Gastroesophageal sphincter (tissue), 4 donors: ENCODE measurements around the gene TBC1D7. TPM values are rescaled to one million over a fixed set of nuclear protein-coding genes. Genes with fewer than 3 reads are reported as not detected.

Source experiments
- ATAC-seq: fragments of 150-250 bp; one replicate; pipeline ENCODE4 v1.9.1; 2016; ENCODE audit warnings: mild to moderate bottlenecking, moderate library complexity
- H3K27ac ChIP-seq, 4 donors: fragments of 200-600 bp; sonication (generic) in 3 of 4; 1 replicate in 3 of 4; 2 replicates in 1 of 4; pipeline ENCODE4 v1.5.1; 2016 to 2019
- H3K27me3 ChIP-seq: fragments of 200-600 bp; sonication (generic); one replicate; pipeline ENCODE4 v1.5.1; 2019
- H3K36me3 ChIP-seq, 2 donors: fragments of 200-600 bp; sonication (generic); one replicate each; pipeline ENCODE4 v1.5.1; 2019; ENCODE audit warnings: control low read depth in 1 of 2
- H3K4me1 ChIP-seq, 3 donors: fragments of 200-600 bp; sonication (generic); 1 replicate in 2 of 3; 2 replicates in 1 of 3; pipeline ENCODE4 v1.5.1; 2016 to 2019; ENCODE audit warnings: control low read depth in 2 of 3
- H3K4me3 ChIP-seq, 2 donors: fragments of 200-600 bp; sonication (generic); one replicate each; pipeline ENCODE4 v1.5.1; 2019; ENCODE audit warnings: mild to moderate bottlenecking in 1 of 2, moderate library complexity in 1 of 2
- H3K9me3 ChIP-seq, 3 donors: fragments of 200-600 bp; sonication (generic); one replicate each; pipeline ENCODE4 v1.5.1; 2017 to 2019; ENCODE audit warnings: control low read depth in 2 of 3
- CTCF ChIP-seq, 4 experiments: fragments of 200-600 bp in 2 of 4; fragments of 450-650 bp in 2 of 4; sonication (generic) in 1 of 4; IDR thresholded peaks; one replicate each; pipeline ENCODE4 v1.5.1; 2017 to 2019; ENCODE audit warnings: antibody characterized with exemption in 4 of 4, mild to moderate bottlenecking in 2 of 4, moderate library complexity in 2 of 4
- EP300 ChIP-seq: sonication (generic); formaldehyde crosslinking; IDR thresholded peaks from one replicate; pipeline ENCODE4 v1.6.1; 2017; ENCODE audit warnings: antibody characterized with exemption, mild to moderate bottlenecking
- POLR2A ChIP-seq, 2 donors: fragments of 450-650 bp; IDR thresholded peaks; one replicate each; pipeline ENCODE4 v1.6.1; 2017; ENCODE audit warnings: antibody characterized with exemption in 2 of 2, mild to moderate bottlenecking in 2 of 2, moderate library complexity in 1 of 2
- POLR2AphosphoS5 ChIP-seq: sonication (generic); formaldehyde crosslinking; IDR thresholded peaks from one replicate; pipeline ENCODE4 v1.6.1; 2017; ENCODE audit warnings: antibody characterized with exemption
- WGBS, 2 donors: methylation state at CpG; one replicate each; pipeline ENCODE4 v1.1.5; 2018; ENCODE audit warnings: low coverage in 1 of 2; 5-methylcytosine and 5-hydroxymethylcytosine counted together
- total RNA-seq, 4 donors: library from RNA; depleted of rRNA; stranded (reverse); fragments of >200 nt; gene quantifications; one replicate each; pipeline ENCODE4 v1.1.0, GENCODE V29; 2016

TBC1D7 gene
- total RNA-seq, 4 donors from 2014 or later, result 5.1 to 14.5 (median 7.3) TPM

GRCh38 chr6:13373488-13373886, 45.1 kb upstream of the TBC1D7 start:
- ATAC-seq, result no peak

DNA sequence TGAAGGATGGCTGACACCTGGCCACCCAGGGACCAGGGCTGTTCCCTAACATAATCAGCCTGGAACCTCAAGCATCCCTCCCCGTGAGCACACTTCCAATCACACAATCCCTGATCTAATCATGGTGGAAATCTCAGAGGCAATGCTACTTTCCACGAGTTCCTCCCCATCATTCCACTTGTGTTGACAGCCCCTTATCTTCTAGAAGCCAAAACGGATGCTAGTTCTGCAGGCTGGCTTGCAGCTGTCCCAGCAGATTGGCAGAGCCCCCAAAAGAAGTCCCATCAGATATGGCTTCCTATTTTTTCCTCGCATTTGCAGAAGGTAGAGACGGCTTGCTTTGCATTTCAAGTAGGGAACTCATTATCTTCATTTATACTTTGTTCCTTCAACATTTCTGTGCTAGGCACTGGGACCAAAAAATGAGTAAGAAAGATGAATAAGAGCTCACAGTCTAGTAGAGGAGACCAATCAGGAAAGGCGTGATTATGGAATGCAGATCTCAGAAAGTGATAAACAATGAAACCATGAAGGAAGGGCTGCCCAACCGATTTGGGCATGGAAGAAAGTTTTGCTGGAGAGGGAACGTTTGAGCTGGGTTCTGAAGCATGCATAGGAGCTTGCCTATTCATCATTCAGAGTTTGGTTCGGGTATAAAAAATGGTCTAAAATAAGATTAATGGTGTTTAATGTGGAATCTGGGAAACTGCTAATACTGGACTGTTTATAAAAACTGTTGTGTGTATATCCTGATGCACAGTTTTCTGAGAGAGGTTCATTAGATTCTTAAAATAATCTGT, 44.6 kb upstream of the TBC1D7 start:
- H3K27me3 ChIP-seq, result no peaks in the 10 kb centered on the region
- no peak overlapping the region for H3K27ac ChIP-seq
- TF ChIP-seq EP300 (no peak), POLR2AphosphoS5 (no peak), POLR2A (IDR thresholded peaks at IDR 0.05) (no peak), CTCF (IDR thresholded peaks at IDR 0.05) (no peak)
- ATAC-seq, result no peak
- H3K4me1 ChIP-seq, result peaks cover 0 to 9% (median 0%) of the 10 kb centered on the region in 3 donors
- H3K4me3 ChIP-seq, result no peak overlapping the region
- H3K36me3 ChIP-seq, result no peaks in the 10 kb centered on the region
- WGBS, 2 donors, result 69 to 79% methylated on average over 5 to 8 of the region's 9 CpGs
- no peaks in the 10 kb centered on the region for H3K9me3 ChIP-seq

More at GRCh38 chr6:13373488-13373886, 45.1 kb upstream of the TBC1D7 start:
- no peaks in the 10 kb centered on the region for H3K9me3 ChIP-seq
- no peaks in the 10 kb centered on the region for H3K36me3 ChIP-seq
- peaks cover 0 to 3% (median 0%) of the 10 kb centered on the region in 3 donors for H3K4me1 ChIP-seq
- no peaks in the 10 kb centered on the region for H3K27me3 ChIP-seq
- no peak overlapping the region for H3K4me3 ChIP-seq
- TF ChIP-seq EP300 (no peak), POLR2A (IDR thresholded peaks at IDR 0.05) (no peak), POLR2AphosphoS5 (no peak), CTCF (IDR thresholded peaks at IDR 0.05) (no peak)
- 33 to 44% methylated on average over 1 of the region's 1 CpG for WGBS, 2 donors
- no peak overlapping the region for H3K27ac ChIP-seq

DNA sequence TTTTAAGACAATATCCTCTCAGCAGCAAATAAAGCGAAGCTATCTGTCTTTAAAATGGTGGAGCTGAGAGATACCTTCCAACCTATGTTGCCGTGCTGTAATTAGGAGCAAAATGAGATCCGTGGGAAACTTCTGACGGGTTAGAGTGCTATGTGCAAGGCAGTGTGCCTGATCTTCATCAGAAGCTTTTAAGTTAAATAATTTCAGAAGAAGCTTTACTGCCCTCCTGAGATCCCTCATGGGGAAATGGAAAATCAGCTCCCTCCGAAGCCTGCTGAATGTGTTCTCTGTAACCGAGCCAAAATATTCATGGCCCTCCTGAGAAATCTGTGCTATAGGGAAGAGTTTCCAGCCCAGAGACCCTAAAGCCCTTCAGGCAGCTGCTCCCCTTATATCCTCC, 43.7 kb upstream of the TBC1D7 start:
- H3K27me3 ChIP-seq, result no peaks in the 10 kb centered on the region
- TF ChIP-seq CTCF (IDR thresholded peaks at IDR 0.05), result no peak
- no peak for TF ChIP-seq POLR2A (IDR thresholded peaks at IDR 0.05)
- TF ChIP-seq POLR2AphosphoS5, result no peak
- TF ChIP-seq EP300, result no peak
- no peak overlapping the region for H3K27ac ChIP-seq
- H3K4me1 ChIP-seq, result peaks cover 0 to 11% (median 0%) of the 10 kb centered on the region in 3 donors
- no peaks in the 10 kb centered on the region for H3K9me3 ChIP-seq
- WGBS, 2 donors, result 61 to 77% methylated on average over 3 to 4 of the region's 6 CpGs
- no peaks in the 10 kb centered on the region for H3K36me3 ChIP-seq
- no peak for ATAC-seq
- no peak overlapping the region for H3K4me3 ChIP-seq

- Histone ChIP-seq H3K36me3 (no peaks in the 10 kb centered on the region), H3K27ac (no peak overlapping the region), H3K4me1 (peaks cover 0 to 11% (median 0%) of the 10 kb centered on the region in 3 donors), H3K9me3 (no peaks in the 10 kb centered on the region), H3K4me3 (no peak overlapping the region), H3K27me3 (no peaks in the 10 kb centered on the region)
- 80 to 88% methylated on average over 2 to 3 of the region's 9 CpGs for WGBS, 2 donors
- ATAC-seq, result no peak
- TF ChIP-seq POLR2A (IDR thresholded peaks at IDR 0.05), result no peak
- TF ChIP-seq POLR2AphosphoS5, result no peak
- no peak for TF ChIP-seq EP300
- no peak for TF ChIP-seq CTCF (IDR thresholded peaks at IDR 0.05)
These were observed 43.2 kb upstream of the TBC1D7 start for GRCh38 chr6:13371421-13372072.
